GM03348 (cell line): Measurements from ENCODE around the gene PNRC1.
"Not testable (repeated sequence)": the region's sequence is repeated elsewhere in the genome, so short reads cannot be mapped to it uniquely, and the experiment has no call there.

Experiments
- DNase-seq: peaks from one replicate; pipeline ENCODE4 v3.0.0; 2012; ENCODE audit warnings: low spot score

The PNRC1 gene

DNA sequence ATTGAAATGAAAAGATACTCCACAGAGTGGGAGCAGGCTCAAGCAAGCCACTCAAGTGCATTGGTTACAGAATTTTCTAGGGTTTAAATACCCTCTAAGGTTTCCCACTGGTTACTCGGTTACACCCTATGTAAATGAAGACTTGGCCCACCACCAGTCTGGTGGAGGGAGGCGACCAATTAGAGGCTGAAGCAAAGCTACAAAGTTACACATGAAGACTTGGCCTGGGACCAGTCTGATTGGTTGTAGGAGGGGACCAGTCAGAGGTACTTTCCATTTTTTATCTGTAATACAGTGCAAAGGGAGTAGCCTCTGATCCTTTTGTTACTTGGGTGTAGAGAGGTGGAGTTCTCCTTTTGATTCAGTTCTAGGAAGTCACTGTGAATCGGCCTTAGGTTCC, 29.7 kb downstream of the PNRC1 start:
- no peak for DNase-seq

DNA sequence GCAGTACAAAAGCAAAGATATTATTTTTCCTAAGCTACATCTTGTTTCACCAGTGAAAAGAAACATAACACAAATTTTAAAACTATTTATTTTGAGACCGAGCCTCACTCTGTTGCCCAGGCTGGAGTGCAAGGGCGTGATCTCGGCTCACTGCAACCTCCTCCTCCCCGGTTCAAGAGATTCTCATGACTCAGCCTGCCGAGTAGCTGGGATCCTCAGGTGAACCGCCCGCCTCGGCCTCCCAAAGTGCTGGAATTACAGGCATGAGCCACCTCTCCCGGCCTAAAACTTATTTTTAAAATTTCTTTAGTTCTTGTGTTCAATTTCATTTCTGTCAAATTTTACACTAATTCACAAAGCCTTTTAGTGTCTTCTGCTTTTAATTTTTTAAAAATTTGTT, 31.4 kb downstream of the PNRC1 start:
- no peak for DNase-seq

DNA sequence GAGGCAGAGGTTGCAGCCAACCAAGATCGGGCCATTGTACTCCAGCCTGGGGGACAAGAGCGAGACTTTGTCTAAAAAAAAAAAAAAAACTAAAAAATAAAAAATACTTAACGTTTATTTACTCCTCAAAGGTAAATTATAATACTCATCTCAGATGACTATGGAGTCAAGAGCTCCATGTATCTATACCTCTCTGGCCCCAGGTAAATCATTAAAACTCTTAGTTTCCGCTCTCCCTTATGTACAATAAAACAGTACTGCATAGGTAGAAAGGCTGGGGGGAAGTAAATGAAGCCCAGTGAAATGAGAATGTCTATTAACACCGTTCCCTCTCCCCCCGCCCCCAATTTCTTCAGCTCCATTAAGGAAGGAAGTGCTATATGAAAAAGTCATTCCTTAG, 36.2 kb downstream of the PNRC1 start:
- DNase-seq, result no peak

DNA sequence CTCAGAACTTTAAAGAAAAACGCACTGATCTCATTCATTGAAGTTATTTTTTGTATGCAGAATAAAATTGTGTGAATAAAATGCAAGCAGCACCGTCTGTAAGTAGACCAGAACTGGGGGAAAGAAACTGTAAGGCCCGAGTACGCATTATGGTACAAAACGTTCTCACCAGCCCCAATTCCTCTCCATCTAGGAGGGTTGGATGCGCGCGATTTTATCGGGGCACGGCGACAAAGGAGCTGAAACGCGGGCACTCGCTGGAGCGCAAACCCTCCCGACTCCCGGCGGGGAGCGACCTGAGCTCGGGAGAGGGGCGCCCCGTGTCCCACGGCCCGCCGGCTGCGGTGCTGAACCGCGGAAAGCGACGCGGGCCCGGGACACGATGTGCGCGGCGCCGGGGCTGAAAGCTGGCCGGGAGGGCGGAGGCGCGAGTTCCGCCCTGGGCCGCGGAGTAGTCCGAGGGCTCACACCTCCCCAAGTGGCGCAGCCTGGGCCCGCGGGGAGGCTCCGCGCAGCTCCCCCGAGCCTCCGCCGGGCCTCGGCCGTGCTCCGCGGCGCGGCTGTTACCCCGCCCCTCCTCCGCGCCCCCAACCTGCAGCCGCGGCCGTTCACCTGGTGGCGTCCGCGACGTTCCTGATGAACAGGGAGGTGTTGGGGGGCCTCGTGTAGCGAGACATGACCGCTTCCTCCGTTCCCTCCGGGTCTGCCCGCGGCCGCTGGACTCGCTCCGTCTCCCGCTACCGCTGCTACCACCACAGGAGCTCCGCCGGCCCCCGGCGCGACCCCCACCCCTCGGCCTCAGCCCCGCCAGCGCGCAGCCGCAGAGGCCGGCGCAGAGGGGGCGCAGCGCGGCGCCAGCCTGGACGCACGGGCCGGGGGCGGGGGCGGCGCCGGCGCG, 36.9 kb downstream of the PNRC1 start, which contains the start of gene SRSF12:
Gene SRSF12 (minus strand): TSS at position 861 of the 898 bp plus-strand sequence. CDS start 184 bp downstream, at position 677.
- DNase-seq, result peak; percentile 83

DNA sequence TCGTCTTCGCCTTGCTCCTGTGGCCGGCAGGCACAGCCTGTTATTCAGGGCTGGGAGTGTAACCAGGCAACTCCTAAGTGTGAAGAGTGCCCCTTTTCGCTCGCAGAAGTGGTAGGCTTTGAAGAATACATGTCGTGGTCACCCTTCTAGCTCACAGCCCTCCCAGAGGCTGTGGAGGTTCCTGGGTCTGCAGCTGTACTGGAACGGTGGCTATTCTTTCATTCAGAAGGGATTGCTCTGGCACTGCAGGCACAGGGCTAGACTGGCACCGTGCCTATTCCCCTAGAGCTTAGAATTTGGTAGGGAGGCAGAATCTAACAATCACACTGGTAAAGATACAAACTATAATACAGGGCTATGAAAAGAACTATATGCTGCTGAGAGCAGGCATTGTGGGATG, 38.4 kb downstream of the PNRC1 start:
- DNase-seq, result no peak

DNA sequence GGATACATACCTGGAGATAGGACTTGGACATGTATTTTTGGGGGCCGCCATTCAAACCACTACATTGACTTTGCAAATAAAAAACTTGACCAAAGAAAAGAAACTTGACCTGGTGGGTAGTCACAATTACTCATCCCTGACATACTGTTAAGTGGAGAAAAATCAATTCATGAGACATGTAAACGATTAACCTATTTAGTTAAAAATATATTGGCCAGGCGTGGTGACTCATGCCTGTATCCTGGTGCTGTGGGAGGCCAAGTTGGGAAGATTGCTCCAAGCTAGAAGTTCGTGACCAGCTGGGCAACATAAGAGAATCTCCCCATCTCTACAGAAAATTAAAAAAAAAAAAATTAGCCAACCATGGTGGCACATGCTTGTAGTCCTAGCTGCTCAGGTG, 39.8 kb downstream of the PNRC1 start:
- no peak for DNase-seq

DNA sequence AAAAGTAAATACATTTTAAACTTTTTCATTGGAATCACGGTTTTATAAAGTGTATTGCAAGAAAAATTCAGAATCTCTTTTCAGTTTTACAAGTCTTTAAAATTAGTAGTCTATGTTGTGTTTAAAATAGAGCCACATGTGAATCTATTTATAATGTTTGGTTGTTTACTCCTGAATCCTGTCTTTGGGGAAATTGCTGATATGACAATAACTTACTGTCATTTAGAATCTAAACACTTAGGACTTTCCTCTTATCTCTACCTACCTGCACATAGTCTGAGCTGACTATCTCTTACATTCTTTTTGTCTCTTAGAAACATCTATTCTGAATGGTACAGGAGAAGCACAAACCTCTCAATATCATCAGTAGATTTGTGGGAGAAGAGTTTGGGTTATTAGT, 41.4 kb downstream of the PNRC1 start:
- DNase-seq, result no peak

DNA sequence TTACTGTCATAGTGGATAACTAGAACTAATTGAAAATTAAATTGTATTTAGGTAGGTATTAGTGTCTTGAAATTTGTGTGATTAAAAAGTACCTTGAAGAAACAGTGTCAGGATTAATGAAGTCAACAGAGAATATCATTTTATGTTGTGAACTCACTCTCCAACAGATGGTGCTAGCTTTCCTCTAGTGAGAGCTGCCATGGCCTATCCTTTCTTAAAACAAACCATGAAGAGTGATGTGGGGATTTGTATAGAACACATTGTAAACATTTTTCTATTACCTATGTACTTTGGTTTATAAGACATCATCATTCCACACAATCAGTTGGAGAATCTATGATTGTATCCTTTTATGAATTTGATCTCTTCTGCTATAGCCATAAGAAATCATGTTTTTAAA, 42.1 kb downstream of the PNRC1 start:
- peak; percentile 44 for DNase-seq

DNA sequence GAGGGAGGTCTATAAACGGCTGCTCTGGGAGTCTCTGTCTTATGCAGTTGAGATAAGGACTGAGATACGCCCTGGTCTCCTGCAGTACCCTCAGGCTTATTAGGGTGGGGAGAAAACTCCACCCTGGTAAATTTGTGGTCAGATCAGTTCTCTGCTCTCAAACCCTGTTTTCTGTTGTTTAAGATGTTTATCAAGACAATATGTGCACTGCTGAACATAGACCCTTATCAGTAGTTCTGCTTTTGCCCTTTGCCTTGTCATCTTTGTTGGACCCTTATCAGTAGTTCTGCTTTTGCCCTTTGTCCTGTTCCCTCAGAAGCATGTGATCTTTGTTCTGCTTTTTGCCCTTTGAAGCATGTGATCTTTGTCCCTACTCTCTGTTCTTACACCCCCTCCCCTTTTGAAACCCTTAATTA, 47.7 kb downstream of the PNRC1 start:
- not testable (repeated sequence) for DNase-seq

DNA sequence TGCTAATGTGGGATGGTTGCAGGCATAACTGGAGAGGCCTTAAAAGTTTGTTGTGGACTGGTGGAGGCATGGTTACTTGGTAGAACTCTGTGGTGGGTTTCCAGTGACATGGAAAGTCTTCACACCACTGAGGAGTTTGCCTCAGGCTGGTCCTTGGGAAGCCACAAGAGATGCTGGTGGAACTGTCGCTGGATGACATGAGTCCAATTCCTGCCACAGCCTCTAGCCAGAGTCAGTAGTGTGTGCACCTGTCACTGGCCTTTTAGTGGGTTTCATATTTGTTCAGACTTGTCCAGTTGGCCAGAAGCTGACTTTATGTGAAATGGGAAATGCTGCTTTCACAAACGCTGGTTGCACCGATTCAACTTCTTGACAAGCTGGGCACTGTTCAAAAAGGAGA, 51.0 kb downstream of the PNRC1 start:
- no peak for DNase-seq

DNA sequence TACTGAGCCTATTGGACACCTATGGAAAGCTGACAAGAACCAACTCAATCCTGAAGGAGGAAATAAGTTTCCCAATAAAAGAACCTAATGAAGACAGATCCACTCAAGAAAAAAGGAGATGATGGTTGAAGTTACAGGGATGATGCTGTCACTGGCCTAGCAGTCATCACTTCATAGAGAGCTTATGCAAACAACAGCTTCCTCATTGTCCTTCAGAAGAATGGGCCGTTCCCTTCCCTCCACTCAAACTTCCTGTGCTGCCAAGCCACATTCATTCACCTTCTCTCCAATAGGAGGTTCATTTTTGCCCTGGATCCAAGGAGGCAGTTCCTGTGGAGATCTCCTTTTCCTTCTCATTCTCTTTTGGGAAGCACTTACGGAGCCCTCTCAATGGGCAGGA, 51.5 kb downstream of the PNRC1 start:
- no peak for DNase-seq

DNA sequence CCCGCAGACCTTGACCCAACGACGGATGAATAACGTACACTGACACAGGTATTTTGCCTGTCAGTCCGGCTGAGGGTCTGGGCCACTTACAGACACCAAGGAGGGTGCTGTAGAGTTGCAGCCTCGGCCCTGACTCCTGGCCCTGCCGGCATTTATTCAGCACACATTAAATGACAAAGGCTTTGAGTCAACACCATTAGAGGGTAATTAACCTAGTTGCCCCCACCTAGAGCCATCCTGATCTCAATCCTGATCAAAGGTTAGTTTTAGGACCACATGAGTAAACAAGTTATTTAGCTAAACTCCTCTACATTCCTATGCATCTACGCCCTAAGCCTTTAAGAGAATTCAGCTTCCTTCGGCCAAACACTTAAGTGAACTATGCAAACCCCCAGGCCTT, 53.4 kb downstream of the PNRC1 start:
- no peak for DNase-seq

DNA sequence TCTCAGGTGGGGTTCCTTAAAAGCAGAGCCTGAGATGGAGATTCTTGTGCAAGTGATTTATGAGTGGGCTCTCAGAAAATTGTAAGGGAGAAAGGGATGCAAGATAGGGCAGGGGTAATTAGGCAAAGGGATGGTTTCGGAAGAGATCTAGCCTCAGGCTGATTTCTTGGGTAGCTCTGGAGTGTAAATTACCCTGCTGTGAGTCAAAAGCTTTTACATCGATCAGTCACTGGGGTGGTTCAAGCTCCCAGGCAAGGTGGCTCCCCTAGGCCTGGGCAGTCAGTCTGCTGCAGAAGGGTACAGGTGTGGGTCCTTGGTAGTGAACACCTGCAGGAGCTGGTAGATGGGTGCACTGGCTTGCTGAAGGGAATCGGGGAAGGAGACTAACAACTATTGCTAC, 54.2 kb downstream of the PNRC1 start:
- DNase-seq, result no peak
